Fibroblast of lung (primary cell): Measurements from ENCODE around the gene MCRS1. TPM values are rescaled to one million over a fixed set of nuclear protein-coding genes. Genes with fewer than 3 reads are reported as not detected.

Experiments used
- DNase-seq, 2 donors: peaks; one replicate each; pipeline versions ENCODE4 v3.0.0 to v3.0.0-alpha.2; 2010; ENCODE audit warnings: low read depth in 2 of 2
- H2AFZ ChIP-seq: 2 replicates; pipeline ENCODE4 v1.5.1; 2012; ENCODE audit warnings: low read length, control low read depth, inconsistent platforms
- H3K27ac ChIP-seq: 2 replicates; pipeline ENCODE4 v1.5.1; 2011; ENCODE audit warnings: low read length, control low read depth; ENCODE audit not compliant: insufficient read depth
- H3K27me3 ChIP-seq: 2 replicates; pipeline ENCODE4 v1.5.1; 2011; ENCODE audit warnings: mild to moderate bottlenecking, low read length; ENCODE audit not compliant: control insufficient read depth, insufficient read depth
- H3K36me3 ChIP-seq: 2 replicates; pipeline ENCODE4 v1.5.1; 2011; ENCODE audit warnings: low read length; ENCODE audit not compliant: control insufficient read depth, insufficient read depth
- H3K4me1 ChIP-seq: 2 replicates; pipeline ENCODE4 v1.5.1; 2011; ENCODE audit warnings: low read length; ENCODE audit not compliant: control insufficient read depth, insufficient read depth; ENCODE audit errors: extremely low read depth
- H3K4me2 ChIP-seq: 2 replicates; pipeline ENCODE4 v1.5.1; 2011; ENCODE audit warnings: low read length, control low read depth; ENCODE audit not compliant: insufficient read depth; ENCODE audit errors: extremely low read depth
- H3K4me3 ChIP-seq, 4 experiments: fragments of 200-600 bp in 1 of 4; sonication (generic) in 1 of 4; replicated peaks in 1 of 4; 2 replicates each; pipeline ENCODE4 v1.5.1; 2011 to 2016; ENCODE audit warnings: low read length in 4 of 4, low read depth in 3 of 4, mild to moderate bottlenecking in 3 of 4, control low read depth in 2 of 4, inconsistent platforms in 1 of 4, mixed read lengths in 1 of 4; ENCODE audit not compliant: insufficient read depth in 1 of 4; ENCODE audit errors: control extremely low read depth in 1 of 4
- H3K79me2 ChIP-seq: 2 replicates; pipeline ENCODE4 v1.5.1; 2012; ENCODE audit warnings: mild to moderate bottlenecking, low read length, inconsistent platforms; ENCODE audit not compliant: control insufficient read depth, insufficient read depth
- H3K9ac ChIP-seq: 2 replicates; pipeline ENCODE4 v1.5.1; 2011; ENCODE audit warnings: mild to moderate bottlenecking, low read length, control low read depth; ENCODE audit not compliant: insufficient read depth
- H3K9me3 ChIP-seq: 2 replicates; pipeline ENCODE4 v1.5.1; 2012; ENCODE audit warnings: low read depth, low read length; ENCODE audit not compliant: control insufficient read depth, insufficient read depth
- H4K20me1 ChIP-seq: 2 replicates; pipeline ENCODE4 v1.5.1; 2011; ENCODE audit warnings: low read length; ENCODE audit not compliant: control insufficient read depth, insufficient read depth; ENCODE audit errors: extremely low read depth
- EZH2 ChIP-seq: IDR thresholded peaks from 2 replicates; pipeline ENCODE4 v1.5.1; 2012; ENCODE audit warnings: low read length, control low read depth, mild to moderate bottlenecking; ENCODE audit errors: missing control alignments
- polyA plus RNA-seq, 2 donors: library from polyadenylated mRNA; depleted of rRNA in 1 of 2; stranded (reverse) in 1 of 2; unstranded in 1 of 2; fragments of >200 nt; gene quantifications; 2 replicates each; pipeline ENCODE4 v1.2.1, GENCODE V29; 2011 to 2012; ENCODE audit warnings: missing spikeins in 1 of 2
- total RNA-seq: library from RNA; depleted of rRNA; stranded (reverse); fragments of >200 nt; gene quantifications from 2 replicates; pipeline ENCODE4 v1.2.1, GENCODE V29; 2014
- TF ChIP-seq, protein P1 (sequence below), 2 donors: IDR thresholded peaks in 1 of 2; conservative IDR thresholded peaks in 1 of 2; 1 replicate in 1 of 2; 2 replicates in 1 of 2; pipeline ENCODE4 v1.5.1; 2011 to 2012; ENCODE audit warnings: low read length in 2 of 2, control low read depth in 1 of 2, inconsistent platforms in 1 of 2, low read depth in 1 of 2, mild to moderate bottlenecking in 1 of 2

MCRS1 gene
- total and polyA plus RNA-seq, 2 donors (not counting 1 experiment from before 2014, with no cell fraction given): 51.1 to 52.2 TPM

DNA sequence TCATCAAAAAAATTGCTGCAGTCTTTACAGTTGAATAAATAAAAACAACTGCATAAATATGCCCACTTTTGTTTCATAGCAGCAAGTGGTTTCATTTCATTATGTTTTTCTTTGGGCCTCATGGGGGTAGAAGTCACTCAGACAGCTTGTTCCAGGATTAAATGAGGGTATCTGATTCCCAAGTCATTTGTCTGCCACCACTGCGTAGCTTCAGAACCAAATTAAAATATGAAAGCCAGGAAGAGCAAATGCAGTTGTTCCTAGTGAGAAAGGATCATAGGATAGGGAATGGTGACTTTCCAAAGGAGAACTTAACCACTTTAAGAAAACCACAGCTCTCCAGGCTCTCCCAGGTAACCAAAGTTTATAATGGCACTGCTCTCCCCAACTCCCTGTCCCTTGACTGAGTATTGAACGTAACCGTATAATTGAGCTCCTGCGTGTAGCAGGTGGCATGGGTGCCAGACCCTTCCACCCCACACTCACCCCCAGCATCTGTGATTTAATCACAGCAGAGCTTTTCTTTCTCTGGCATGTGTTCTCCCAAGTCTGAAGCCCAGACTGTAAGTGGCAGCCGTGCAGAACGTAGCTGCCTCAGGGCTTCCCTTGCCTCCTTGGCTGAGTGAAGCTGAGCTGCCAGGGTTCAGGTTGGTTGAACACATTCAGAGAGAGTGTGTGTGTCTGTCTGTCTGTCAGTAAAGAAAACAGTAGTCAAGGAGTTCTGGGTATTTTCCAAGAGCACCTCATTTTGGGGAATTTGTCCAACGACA, 40.4 kb downstream of the MCRS1 start:
- Histone ChIP-seq H3K36me3 (peaks cover 7% of the 10 kb centered on the region), H3K4me3 (no peak overlapping the region), H3K4me1 (no peaks in the 10 kb centered on the region), H3K79me2 (no peaks in the 10 kb centered on the region), H3K9ac (no peak overlapping the region), H3K27me3 (no peaks in the 10 kb centered on the region), H4K20me1 (no peaks in the 10 kb centered on the region), H3K27ac (no peak overlapping the region), H3K4me2 (no peak overlapping the region), H3K9me3 (no peaks in the 10 kb centered on the region), H2AFZ (no peak overlapping the region)
- DNase-seq: no peak
- TF ChIP-seq EZH2: no peak

DNA sequence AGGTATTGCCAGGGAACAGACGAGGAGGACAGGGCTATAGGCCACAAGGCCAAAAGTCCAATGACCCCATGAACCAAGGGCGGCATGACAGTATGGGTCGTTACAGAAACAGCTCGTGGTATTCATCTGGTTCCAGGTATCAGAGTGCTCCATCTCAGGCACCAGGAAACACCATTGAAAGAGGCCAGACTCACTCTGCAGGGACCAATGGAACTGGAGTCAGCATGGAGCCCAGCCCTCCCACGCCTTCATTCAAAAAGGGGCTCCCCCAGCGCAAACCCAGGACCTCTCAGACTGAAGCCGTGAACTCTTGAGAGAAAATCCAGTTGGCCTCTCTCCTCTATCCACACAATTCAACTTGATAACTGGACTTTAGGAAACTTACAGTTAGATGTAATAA, 42.0 kb downstream of the MCRS1 start:
- peaks cover 7% of the 10 kb centered on the region for H3K36me3 ChIP-seq
- H3K27me3 ChIP-seq: no peaks in the 10 kb centered on the region
- DNase-seq: no peak
- no peak overlapping the region for H2AFZ ChIP-seq
- no peaks in the 10 kb centered on the region for H3K9me3 ChIP-seq
- no peak overlapping the region for H3K9ac ChIP-seq
- no peak overlapping the region for H3K4me2 ChIP-seq
- no peak overlapping the region for H3K27ac ChIP-seq
- no peaks in the 10 kb centered on the region for H3K79me2 ChIP-seq
- no peak overlapping the region for H3K4me3 ChIP-seq
- H4K20me1 ChIP-seq: no peaks in the 10 kb centered on the region
- no peaks in the 10 kb centered on the region for H3K4me1 ChIP-seq
- no peak for TF ChIP-seq EZH2
- TF ChIP-seq, protein P1, sequence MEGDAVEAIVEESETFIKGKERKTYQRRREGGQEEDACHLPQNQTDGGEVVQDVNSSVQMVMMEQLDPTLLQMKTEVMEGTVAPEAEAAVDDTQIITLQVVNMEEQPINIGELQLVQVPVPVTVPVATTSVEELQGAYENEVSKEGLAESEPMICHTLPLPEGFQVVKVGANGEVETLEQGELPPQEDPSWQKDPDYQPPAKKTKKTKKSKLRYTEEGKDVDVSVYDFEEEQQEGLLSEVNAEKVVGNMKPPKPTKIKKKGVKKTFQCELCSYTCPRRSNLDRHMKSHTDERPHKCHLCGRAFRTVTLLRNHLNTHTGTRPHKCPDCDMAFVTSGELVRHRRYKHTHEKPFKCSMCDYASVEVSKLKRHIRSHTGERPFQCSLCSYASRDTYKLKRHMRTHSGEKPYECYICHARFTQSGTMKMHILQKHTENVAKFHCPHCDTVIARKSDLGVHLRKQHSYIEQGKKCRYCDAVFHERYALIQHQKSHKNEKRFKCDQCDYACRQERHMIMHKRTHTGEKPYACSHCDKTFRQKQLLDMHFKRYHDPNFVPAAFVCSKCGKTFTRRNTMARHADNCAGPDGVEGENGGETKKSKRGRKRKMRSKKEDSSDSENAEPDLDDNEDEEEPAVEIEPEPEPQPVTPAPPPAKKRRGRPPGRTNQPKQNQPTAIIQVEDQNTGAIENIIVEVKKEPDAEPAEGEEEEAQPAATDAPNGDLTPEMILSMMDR (conservative IDR thresholded peaks at IDR 0.05 in 1 of 2, IDR thresholded peaks at IDR 0.05 in 1 of 2; ENCODE audit: low read depth in 1 of 2, low read length in 2 of 2): no peak

GRCh38 chr12:49524660-49525324, 43.1 kb downstream of the MCRS1 start:
- H3K9me3 ChIP-seq: no peaks in the 10 kb centered on the region
- H3K27me3 ChIP-seq: no peaks in the 10 kb centered on the region
- H3K79me2 ChIP-seq: no peaks in the 10 kb centered on the region
- no peak overlapping the region for H3K27ac ChIP-seq
- no peak overlapping the region for H3K4me3 ChIP-seq
- no peak overlapping the region for H3K4me2 ChIP-seq
- no peak overlapping the region for H2AFZ ChIP-seq
- TF ChIP-seq, protein P1 (conservative IDR thresholded peaks at IDR 0.05 in 1 of 2, IDR thresholded peaks at IDR 0.05 in 1 of 2; ENCODE audit: low read depth in 1 of 2, low read length in 2 of 2): no peak
- no peak for TF ChIP-seq EZH2
- DNase-seq: no peak
- H3K36me3 ChIP-seq: peaks cover 7% of the 10 kb centered on the region
- no peaks in the 10 kb centered on the region for H4K20me1 ChIP-seq
- no peaks in the 10 kb centered on the region for H3K4me1 ChIP-seq
- no peak overlapping the region for H3K9ac ChIP-seq
